Keratinocyte (primary cell): Measurements from ENCODE around the gene ARPIN. TPM values are rescaled to one million over a fixed set of nuclear protein-coding genes. Genes with fewer than 3 reads are reported as not detected.

ENCODE experiments used
- DNase-seq: peaks from one replicate; pipeline ENCODE4 v3.0.0-alpha.2; 2011; ENCODE audit warnings: low read depth, missing footprints, low spot score
- FAIRE-seq: peaks from 2 replicates; lab custom pipeline; 2011; peaks lifted over from hg19 to GRCh38; lab: Jason Lieb, UNC
- H2AFZ ChIP-seq: 2 replicates; pipeline ENCODE4 v1.6.0; 2012; ENCODE audit warnings: low read length, control low read depth, inconsistent platforms; ENCODE audit not compliant: control insufficient read depth
- H3K27ac ChIP-seq: 2 replicates; pipeline ENCODE4 v1.5.1; 2011; ENCODE audit warnings: low read length; ENCODE audit not compliant: control insufficient read depth, insufficient read depth
- H3K27me3 ChIP-seq: 3 replicates; pipeline ENCODE4 v1.6.0; 2011; ENCODE audit warnings: low read length; ENCODE audit not compliant: control insufficient read depth, insufficient read depth; ENCODE audit errors: extremely low read depth
- H3K36me3 ChIP-seq, 2 experiments: 2 replicates in 1 of 2; 3 replicates in 1 of 2; pipeline ENCODE4 v1.5.1; 2011; ENCODE audit warnings: low read length in 2 of 2, mild to moderate bottlenecking in 1 of 2; ENCODE audit not compliant: control insufficient read depth in 2 of 2, insufficient read depth in 2 of 2; ENCODE audit errors: extremely low read depth in 1 of 2
- H3K4me1 ChIP-seq: 3 replicates; pipeline ENCODE4 v1.5.1; 2011; ENCODE audit warnings: low read length; ENCODE audit not compliant: control insufficient read depth, insufficient read depth; ENCODE audit errors: extremely low read depth
- H3K4me2 ChIP-seq: 3 replicates; pipeline ENCODE4 v1.6.0; 2011; ENCODE audit warnings: low read depth, low read length; ENCODE audit not compliant: control insufficient read depth, insufficient read depth; ENCODE audit errors: extremely low read depth
- H3K4me3 ChIP-seq, 3 experiments: fragments of 200-600 bp in 1 of 3; sonication (generic) in 1 of 3; 2 replicates in 2 of 3; 3 replicates in 1 of 3; pipeline ENCODE4 v1.5.1; 2011 to 2016; ENCODE audit warnings: low read length in 3 of 3, mild to moderate bottlenecking in 3 of 3, control low read depth in 2 of 3, inconsistent platforms in 1 of 3, low read depth in 1 of 3, mixed read lengths in 1 of 3, mixed run types in 1 of 3, moderate library complexity in 1 of 3; ENCODE audit not compliant: control insufficient read depth in 2 of 3, insufficient read depth in 2 of 3; ENCODE audit errors: extremely low read depth in 1 of 3
- H3K79me2 ChIP-seq: 2 replicates; pipeline ENCODE4 v1.6.0; 2012; ENCODE audit warnings: low read length; ENCODE audit not compliant: control insufficient read depth, insufficient read depth
- H3K9ac ChIP-seq: 3 replicates; pipeline ENCODE4 v1.6.0; 2011; ENCODE audit warnings: low read length; ENCODE audit not compliant: control insufficient read depth, insufficient read depth; ENCODE audit errors: extremely low read depth
- H3K9me1 ChIP-seq: 3 replicates; pipeline ENCODE4 v1.6.0; 2011; ENCODE audit warnings: low read length; ENCODE audit not compliant: control insufficient read depth, insufficient read depth; ENCODE audit errors: extremely low read depth
- H3K9me3 ChIP-seq: 2 replicates; pipeline ENCODE4 v1.5.1; 2012; ENCODE audit warnings: low read depth, low read length; ENCODE audit not compliant: control insufficient read depth
- H4K20me1 ChIP-seq: 3 replicates; pipeline ENCODE4 v1.6.0; 2011; ENCODE audit warnings: low read length; ENCODE audit not compliant: control insufficient read depth, insufficient read depth; ENCODE audit errors: extremely low read depth
- CTCF ChIP-seq, 3 experiments: IDR thresholded peaks in 1 of 3; conservative IDR thresholded peaks in 1 of 3; optimal IDR thresholded peaks in 1 of 3; 2 replicates in 2 of 3; 3 replicates in 1 of 3; pipeline versions ENCODE3 to v1.5.1; 2011; ENCODE audit warnings: low read length in 3 of 3, mild to moderate bottlenecking in 3 of 3, moderate library complexity in 2 of 3, control low read depth in 1 of 3, inconsistent platforms in 1 of 3; ENCODE audit not compliant: insufficient read depth in 2 of 3; ENCODE audit errors: extremely low read depth in 1 of 3
- EZH2 ChIP-seq: IDR thresholded peaks from one replicate; pipeline ENCODE4 v1.6.1; 2012; ENCODE audit warnings: inconsistent platforms, mild to moderate bottlenecking, low read length, moderate library complexity
- dilution Hi-C: fragments of 300-500 bp; cut with MboI; formaldehyde crosslinking; loops from one replicate; pipeline ENCODE4 v1.7.0; 2020; ENCODE audit warnings: low sequenced_read_pairs; ENCODE audit not compliant: extremely low pct_ligation_motif_present
- polyA plus RNA-seq, 5 experiments: library from polyadenylated mRNA; depleted of rRNA in 3 of 5; stranded (reverse) in 3 of 5; stranded (forward) in 1 of 5; unstranded in 1 of 5; fragments of >200 nt; gene quantifications; 1 replicate in 1 of 5; 2 replicates in 3 of 5; 3 replicates in 1 of 5; pipeline versions ENCODE4 v1.2.1 to v1.2.3, GENCODE V29; 2011 to 2012; ENCODE audit warnings: missing spikeins in 2 of 5, low read depth in 1 of 5, low replicate concordance in 1 of 5

The ARPIN gene
- polyA plus RNA-seq, 1 donor (not counting 4 experiments of a cell fraction or from before 2014, with no cell fraction given), result 9.0 TPM

DNA sequence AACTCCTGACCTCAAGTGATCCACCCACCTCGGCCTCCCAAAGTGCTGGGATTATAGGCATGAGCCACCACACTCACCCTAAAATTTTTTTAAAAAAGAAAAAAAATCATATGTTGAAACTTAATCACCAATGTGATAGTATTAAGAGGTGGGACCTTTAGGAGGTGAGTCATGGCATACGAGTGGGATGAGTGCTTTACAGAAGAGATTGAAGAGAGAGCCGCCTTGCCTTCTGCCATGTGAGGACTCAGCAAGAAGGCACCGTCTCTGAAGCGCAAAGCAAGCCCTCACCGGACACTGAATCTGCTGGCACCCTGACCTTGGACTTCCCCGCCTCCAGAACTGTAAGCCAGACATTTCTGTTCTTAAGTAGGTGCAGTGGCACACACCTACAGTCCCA lies 5.5 kb downstream of the ARPIN start:
- H3K27me3 ChIP-seq, result no peaks in the 10 kb centered on the region
- H3K4me2 ChIP-seq, result no peak overlapping the region
- H3K9ac ChIP-seq, result no peak overlapping the region
- H3K79me2 ChIP-seq, result no peaks in the 10 kb centered on the region
- dilution Hi-C loops, result no loop called here
- no peaks in the 10 kb centered on the region for H3K9me3 ChIP-seq
- H3K4me3 ChIP-seq, result no peak overlapping the region
- no peaks in the 10 kb centered on the region for H4K20me1 ChIP-seq
- DNase-seq, result no peak
- H3K9me1 ChIP-seq, result no peaks in the 10 kb centered on the region
- H3K36me3 ChIP-seq, result peaks cover 5 to 7% of the 10 kb centered on the region in 2 experiments
- no peak overlapping the region for H2AFZ ChIP-seq
- H3K4me1 ChIP-seq, result no peaks in the 10 kb centered on the region
- H3K27ac ChIP-seq, result no peak overlapping the region
- no peak for TF ChIP-seq CTCF (optimal IDR thresholded peaks at IDR 0.05 in 1 of 3, IDR thresholded peaks at IDR 0.05 in 1 of 3, conservative IDR thresholded peaks at IDR 0.05 in 1 of 3; ENCODE audit: extremely low read depth in 1 of 3, insufficient read depth in 2 of 3, low read length in 3 of 3)
- no peak for TF ChIP-seq EZH2
- FAIRE-seq, result no peak

DNA sequence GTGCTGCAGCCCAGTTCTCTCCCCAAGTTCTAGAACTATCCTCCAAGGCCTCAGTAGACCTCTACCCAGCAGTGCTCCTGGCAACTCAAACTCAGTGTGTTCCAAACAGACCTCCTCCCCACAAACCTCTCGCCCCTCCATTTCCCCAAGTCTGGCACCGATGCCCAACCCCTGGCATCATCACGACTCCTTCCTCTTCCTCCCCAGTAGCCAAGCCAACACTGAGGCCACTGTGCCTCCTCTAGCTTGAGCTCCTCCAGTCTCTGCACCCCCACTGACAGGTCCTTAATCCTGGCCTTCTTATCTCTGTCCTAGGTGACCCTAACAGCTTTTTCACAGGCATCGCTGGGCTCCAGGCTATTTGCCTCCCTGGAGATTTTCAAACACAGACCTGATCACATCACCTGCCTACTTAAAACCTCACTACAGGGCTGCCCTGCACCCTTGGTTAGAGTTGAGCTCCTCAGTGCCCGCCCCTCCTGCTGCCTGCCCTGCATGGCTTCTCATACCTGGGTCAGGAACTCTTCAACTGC lies 6.8 kb downstream of the ARPIN start:
- no peak overlapping the region for H3K4me3 ChIP-seq
- H3K27me3 ChIP-seq, result no peaks in the 10 kb centered on the region
- H3K9me3 ChIP-seq, result no peaks in the 10 kb centered on the region
- no peak overlapping the region for H3K9ac ChIP-seq
- H4K20me1 ChIP-seq, result no peaks in the 10 kb centered on the region
- H2AFZ ChIP-seq, result no peak overlapping the region
- TF ChIP-seq EZH2 (no peak), CTCF (optimal IDR thresholded peaks at IDR 0.05 in 1 of 3, IDR thresholded peaks at IDR 0.05 in 1 of 3, conservative IDR thresholded peaks at IDR 0.05 in 1 of 3; ENCODE audit: extremely low read depth in 1 of 3, insufficient read depth in 2 of 3, low read length in 3 of 3) (no peak)
- DNase-seq (no peak), FAIRE-seq (no peak)
- dilution Hi-C loops, result no loop called here
- peaks cover 5 to 9% of the 10 kb centered on the region in 2 experiments for H3K36me3 ChIP-seq
- no peak overlapping the region for H3K4me2 ChIP-seq
- no peaks in the 10 kb centered on the region for H3K4me1 ChIP-seq
- no peaks in the 10 kb centered on the region for H3K79me2 ChIP-seq
- no peak overlapping the region for H3K27ac ChIP-seq
- no peaks in the 10 kb centered on the region for H3K9me1 ChIP-seq
